Colonic mucosa (tissue), 4 donors: ENCODE data around the gene FEZF1. TPM values are rescaled to one million over a fixed set of nuclear protein-coding genes. Genes with fewer than 3 reads are reported as not detected.

Source experiments
- DNase-seq: peaks from one replicate; pipeline ENCODE4 v3.0.0-alpha.2; 2020
- H3K27ac ChIP-seq: fragments of 200-600 bp; one replicate; pipeline ENCODE4 v1.8.0; 2021
- H3K27me3 ChIP-seq: fragments of 200-600 bp; one replicate; pipeline ENCODE4 v1.8.0; 2021
- H3K36me3 ChIP-seq: fragments of 200-600 bp; one replicate; pipeline ENCODE4 v1.8.0; 2021
- H3K4me1 ChIP-seq: fragments of 200-600 bp; one replicate; pipeline ENCODE4 v1.8.0; 2021; ENCODE audit warnings: mild to moderate bottlenecking
- H3K4me3 ChIP-seq: fragments of 200-600 bp; one replicate; pipeline ENCODE4 v1.8.0; 2021
- H3K9ac ChIP-seq, 2 donors: one replicate each; pipeline ENCODE4 v1.7.0; 2013; ENCODE audit warnings: control low read depth in 2 of 2, low read depth in 2 of 2, low read length in 2 of 2
- H3K9me3 ChIP-seq: fragments of 200-600 bp; one replicate; pipeline ENCODE4 v1.8.0; 2021
- intact Hi-C: fragments of 100-400 bp; cut with DNase I; formaldehyde crosslinking; loops from one replicate; pipeline ENCODE4 v1.14.1; 2022
- total RNA-seq, 2 donors: library from RNA; stranded (reverse); fragmentation: NEBNext Ultra II Directional in 1 of 2; extraction: Animal tissue kit (Norgen Biotek cat#: 25700) in 1 of 2; gene quantifications; one replicate each; pipeline ENCODE4 v1.2.1, GENCODE V29; 2021
- TF ChIP-seq, protein P1 (sequence below): fragments of 200-600 bp; IDR thresholded peaks from one replicate; pipeline ENCODE4 v1.8.0; 2022; ENCODE audit warnings: antibody characterized with exemption, mild to moderate bottlenecking
- donor health status: healthy.
- donor health status: DM: no; HTN: no; CAD: no.
- donor health status: DM: no; HTN: no; CAD: no.

FEZF1 gene
- total RNA-seq, 2 donors from 2014 or later = not detected

DNA sequence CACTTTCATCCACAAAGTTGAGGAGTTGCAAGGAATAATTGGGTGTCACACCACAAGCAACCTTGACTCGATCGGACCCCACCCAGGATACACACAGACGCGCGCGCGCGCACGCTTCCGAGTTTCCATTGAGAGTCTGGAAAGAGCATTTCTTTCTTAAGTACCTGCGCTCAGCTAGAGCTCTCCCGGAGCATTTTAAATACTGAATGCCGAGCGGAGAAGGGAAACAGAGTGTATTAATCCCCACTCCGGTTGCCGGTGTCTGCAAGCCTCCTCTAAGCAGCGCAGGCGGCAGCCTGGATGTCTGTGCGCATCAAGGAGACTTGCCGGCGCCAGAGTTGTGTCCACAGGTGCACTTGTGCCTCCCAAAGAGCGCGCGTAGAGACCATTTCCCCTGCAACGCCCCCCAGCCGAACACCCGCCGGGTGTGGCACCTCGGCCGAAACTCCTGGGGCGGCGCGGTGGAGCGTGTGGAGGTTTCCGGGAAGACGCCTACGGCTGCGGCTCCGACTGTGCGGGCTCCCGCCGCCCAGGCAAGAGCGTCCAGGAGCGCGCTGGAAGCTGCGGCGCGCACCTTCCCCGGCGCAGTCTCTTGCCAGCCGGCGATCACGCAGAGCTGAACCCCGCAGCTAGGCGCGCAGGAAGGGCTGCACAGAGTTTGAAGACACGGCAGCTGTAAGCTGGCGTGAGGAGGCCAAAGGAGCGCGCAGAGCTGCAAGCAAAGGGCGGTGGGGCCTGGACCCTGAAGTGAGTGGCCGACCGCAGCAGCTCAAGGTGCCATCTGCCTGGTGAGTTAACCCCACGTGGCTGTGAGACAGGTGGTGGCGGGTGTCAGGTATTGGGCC, 1.1 kb upstream of the FEZF1 start:
- H3K4me3 ChIP-seq = peak overlapping the region; percentile 16
- intact Hi-C loops = no loop called here
- H3K27me3 ChIP-seq = peaks cover 96% of the 10 kb centered on the region
- no peak overlapping the region for H3K9ac ChIP-seq
- no peak overlapping the region for H3K27ac ChIP-seq
- no peak for DNase-seq
- peaks cover 10% of the 10 kb centered on the region for H3K4me1 ChIP-seq
- no peaks in the 10 kb centered on the region for H3K36me3 ChIP-seq
- H3K9me3 ChIP-seq = no peaks in the 10 kb centered on the region
- TF ChIP-seq, protein P1, sequence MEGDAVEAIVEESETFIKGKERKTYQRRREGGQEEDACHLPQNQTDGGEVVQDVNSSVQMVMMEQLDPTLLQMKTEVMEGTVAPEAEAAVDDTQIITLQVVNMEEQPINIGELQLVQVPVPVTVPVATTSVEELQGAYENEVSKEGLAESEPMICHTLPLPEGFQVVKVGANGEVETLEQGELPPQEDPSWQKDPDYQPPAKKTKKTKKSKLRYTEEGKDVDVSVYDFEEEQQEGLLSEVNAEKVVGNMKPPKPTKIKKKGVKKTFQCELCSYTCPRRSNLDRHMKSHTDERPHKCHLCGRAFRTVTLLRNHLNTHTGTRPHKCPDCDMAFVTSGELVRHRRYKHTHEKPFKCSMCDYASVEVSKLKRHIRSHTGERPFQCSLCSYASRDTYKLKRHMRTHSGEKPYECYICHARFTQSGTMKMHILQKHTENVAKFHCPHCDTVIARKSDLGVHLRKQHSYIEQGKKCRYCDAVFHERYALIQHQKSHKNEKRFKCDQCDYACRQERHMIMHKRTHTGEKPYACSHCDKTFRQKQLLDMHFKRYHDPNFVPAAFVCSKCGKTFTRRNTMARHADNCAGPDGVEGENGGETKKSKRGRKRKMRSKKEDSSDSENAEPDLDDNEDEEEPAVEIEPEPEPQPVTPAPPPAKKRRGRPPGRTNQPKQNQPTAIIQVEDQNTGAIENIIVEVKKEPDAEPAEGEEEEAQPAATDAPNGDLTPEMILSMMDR = no peak

DNA sequence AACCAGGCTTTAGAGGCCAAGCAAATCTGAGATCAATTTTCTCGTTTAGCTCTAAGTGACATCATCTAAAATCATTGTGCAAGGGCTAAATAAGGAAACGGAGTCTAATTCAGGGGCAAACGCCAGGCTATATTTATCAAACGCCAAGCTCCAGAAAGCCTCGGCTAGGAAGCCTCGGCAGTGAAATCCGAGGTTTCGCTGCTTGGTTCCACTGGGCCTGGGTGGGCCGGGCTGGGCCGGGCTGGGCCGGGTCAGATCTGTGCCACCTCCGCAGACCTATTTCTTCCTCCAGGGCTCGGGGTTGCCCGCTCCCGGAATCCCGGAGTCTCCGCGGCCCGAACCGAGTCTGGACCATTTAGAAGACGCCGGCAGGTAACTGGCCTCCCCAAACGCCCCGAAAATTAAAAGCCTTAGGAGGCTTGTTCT, 459 bp upstream of the FEZF1 start:
- H3K4me3 ChIP-seq = peak overlapping the region; percentile 16
- no peak overlapping the region for H3K27ac ChIP-seq
- H3K9ac ChIP-seq = no peak overlapping the region
- no peak for DNase-seq
- no peaks in the 10 kb centered on the region for H3K9me3 ChIP-seq
- peaks cover 8% of the 10 kb centered on the region for H3K4me1 ChIP-seq
- intact Hi-C loops = no loop called here
- TF ChIP-seq, protein P1 = no peak
- H3K27me3 ChIP-seq = peaks cover 96% of the 10 kb centered on the region
- H3K36me3 ChIP-seq = no peaks in the 10 kb centered on the region

DNA sequence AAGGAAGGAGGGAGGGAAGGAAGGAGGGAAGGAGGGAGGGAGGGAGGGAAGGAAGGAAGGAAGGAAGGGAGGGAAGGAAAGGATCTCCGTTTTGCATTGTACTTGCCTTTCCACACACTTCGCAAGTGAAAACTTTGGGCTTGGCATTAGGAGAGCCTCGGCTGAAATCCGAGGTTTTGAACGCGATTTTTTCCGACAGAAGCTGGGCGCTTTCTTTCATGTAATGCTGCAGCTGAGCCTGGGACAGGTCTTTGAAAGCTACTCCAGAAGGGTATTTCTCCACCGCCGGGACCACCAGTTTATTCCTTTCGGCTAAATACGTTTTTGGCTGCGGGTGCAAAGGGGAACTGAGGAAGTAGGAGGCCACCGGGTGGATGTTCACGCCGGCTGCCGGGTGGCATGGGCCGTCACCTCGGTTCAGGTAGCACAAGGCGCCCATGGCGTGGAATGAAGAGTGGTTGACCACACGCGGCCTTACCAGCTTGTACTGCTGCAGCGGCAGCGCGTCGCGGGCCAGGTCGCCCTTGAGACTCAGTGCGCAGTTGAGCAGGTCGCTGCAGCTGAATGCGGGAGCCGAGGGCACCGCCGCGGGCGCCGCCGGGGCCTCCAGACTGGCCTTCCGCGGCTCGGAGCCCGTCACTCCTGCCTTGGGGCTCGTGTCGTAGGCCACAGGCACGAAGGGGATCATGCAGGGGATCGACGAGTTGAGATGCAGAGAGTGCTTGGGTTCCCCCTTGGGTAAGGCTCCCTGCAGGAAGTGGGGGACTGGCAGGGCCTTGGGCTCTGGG, 825 bp downstream of the FEZF1 start:
- Histone ChIP-seq H3K9ac (no peak overlapping the region), H3K27me3 (peaks cover 92% of the 10 kb centered on the region), H3K9me3 (no peaks in the 10 kb centered on the region), H3K27ac (no peak overlapping the region), H3K4me3 (no peak overlapping the region), H3K4me1 (peaks cover 7% of the 10 kb centered on the region), H3K36me3 (no peaks in the 10 kb centered on the region)
- intact Hi-C loops = no loop called here
- TF ChIP-seq, protein P1 = no peak
- no peak for DNase-seq

DNA sequence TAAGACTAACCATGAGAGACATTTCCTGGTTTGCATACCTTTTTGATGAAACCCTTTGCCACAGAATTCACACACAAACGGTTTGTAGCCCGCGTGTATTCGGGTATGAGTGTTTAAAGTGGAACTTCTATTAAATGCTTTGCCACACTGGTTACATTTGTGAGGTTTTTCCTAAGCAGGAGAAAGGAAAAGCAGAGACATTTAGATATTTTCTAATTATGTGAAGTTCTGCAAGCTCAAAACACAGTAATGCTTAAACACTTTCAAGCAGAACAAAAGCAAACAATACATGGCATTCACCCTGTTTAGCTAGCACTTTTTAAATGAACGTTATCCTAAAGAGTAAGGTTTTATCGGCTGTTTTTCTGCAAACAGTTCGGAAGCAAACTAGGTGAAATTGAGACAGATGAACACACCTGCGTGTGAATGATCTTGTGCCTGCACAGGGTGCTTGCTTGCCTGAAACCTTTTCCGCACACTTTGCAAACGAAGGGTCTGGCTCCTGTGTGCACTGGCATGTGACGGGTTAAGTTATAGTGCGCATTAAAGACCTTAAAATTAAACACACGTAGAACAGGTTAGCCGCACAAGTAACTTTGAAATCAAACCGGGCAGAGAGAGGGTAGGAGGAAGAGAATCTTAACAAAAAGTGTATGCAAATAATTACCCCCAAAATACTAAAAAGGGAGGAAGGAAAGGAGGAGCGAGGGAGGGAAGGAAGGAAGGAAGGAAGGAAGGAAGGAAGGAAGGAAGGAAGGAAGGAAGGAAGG, 1.6 kb downstream of the FEZF1 start:
- no peak overlapping the region for H3K4me3 ChIP-seq
- intact Hi-C loops = no loop called here
- H3K4me1 ChIP-seq = peaks cover 7% of the 10 kb centered on the region
- no peak overlapping the region for H3K9ac ChIP-seq
- H3K27ac ChIP-seq = no peak overlapping the region
- H3K36me3 ChIP-seq = no peaks in the 10 kb centered on the region
- DNase-seq = no peak
- TF ChIP-seq, protein P1 = no peak
- no peaks in the 10 kb centered on the region for H3K9me3 ChIP-seq
- peaks cover 91% of the 10 kb centered on the region for H3K27me3 ChIP-seq
